Right kidney (tissue), 1 donor: ENCODE data around the gene ARFGEF2.
"Not testable (repeated sequence)": the region's sequence is repeated elsewhere in the genome, so short reads cannot be mapped to it uniquely, and the experiment has no call there.

Experiments used
- DNase-seq: peaks from one replicate; pipeline ENCODE4 v3.0.0-alpha.2; 2016

The ARFGEF2 gene

DNA sequence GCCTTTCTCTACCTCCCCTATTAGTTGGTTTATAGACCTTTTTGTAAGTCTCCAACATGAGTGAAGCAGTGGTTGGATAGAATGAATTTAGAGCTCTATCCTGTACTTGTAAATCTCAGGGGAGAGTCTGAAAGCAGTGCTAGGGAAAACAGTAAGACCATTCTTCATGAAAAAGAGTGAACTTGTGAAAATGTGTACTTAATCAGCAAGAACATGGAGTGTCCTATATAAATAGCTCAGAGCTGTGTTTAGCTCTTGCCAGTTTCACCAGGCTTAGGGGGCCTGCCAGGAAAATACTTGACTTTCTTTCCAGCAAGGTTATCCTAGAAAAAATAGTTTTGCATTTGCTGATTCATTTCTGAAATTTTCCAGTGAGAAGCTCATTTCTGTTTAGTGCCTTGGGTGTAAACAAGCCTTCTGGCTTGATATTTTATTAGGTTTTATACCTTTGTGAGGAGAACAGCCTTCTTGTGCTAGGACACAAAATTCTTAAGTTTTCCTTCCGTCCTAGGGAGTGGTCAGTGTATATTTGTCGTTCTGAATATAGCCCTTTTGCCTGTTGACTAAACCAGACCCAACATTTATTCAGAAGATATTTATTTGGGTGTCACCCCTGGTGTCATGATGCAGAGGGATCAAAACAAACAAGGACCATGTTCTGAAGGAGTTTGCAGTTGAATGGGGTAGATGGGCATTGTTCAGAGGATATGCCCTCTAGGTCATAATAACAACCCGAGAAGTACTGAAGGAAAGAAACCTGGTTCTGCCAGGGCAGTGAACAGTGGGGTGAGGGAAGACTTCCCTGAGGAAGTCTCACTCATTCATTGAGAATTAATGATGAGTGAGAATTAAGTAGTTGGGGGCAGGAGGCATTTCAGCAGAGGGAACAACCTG, 7.6 kb downstream of the ARFGEF2 start:
- DNase-seq = no peak

- no peak for DNase-seq
Measured at GRCh38 chr20:48930035-48930434, 8.5 kb downstream of the ARFGEF2 start.

DNA sequence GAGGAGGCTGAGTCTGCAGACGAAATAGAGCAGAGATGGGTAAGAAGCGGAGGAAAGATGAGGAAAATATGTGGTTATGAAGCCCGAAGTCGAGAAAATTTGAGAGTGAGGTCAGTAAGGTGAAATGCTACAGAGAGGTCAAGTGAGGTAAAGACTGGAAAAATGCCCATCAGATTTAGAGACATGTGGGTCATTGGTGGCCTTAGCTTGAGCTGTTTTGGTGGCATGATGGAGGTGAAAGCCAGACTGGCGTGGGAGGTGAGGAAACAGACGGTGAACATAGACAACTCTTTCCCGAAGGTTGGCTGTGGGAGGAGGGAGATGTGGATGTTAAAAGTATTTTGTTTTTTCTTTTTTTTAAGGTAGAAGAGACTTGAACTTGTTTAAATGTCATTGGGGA, 9.4 kb downstream of the ARFGEF2 start:
- DNase-seq = no peak

GRCh38 chr20:48931527-48932374, 10.2 kb downstream of the ARFGEF2 start:
- DNase-seq = no peak

- no peak for DNase-seq
Measured at GRCh38 chr20:48932375-48932941, 10.9 kb downstream of the ARFGEF2 start.

GRCh38 chr20:48933017-48933766, 11.7 kb downstream of the ARFGEF2 start:
- DNase-seq = no peak

GRCh38 chr20:48934273-48934877, 12.9 kb downstream of the ARFGEF2 start:
- DNase-seq = not testable (repeated sequence)

DNA sequence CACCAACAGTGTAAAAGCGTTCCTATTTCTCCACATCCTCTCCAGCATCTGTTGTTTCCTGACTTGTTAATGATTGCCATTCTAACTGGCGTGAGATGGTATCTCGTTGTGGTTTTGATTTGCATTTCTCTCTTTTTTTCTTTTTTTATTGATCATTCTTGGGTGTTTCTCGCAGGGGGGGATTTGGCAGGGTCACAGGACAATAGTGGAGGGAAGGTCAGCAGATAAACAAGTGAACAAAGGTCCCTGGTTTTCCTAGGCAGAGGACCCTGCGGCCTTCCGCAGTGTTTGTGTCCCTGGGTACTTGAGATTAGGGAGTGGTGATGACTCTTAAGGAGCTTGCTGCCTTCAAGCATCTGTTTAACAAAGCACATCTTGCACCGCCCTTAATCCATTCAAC, 13.5 kb downstream of the ARFGEF2 start:
- not testable (repeated sequence) for DNase-seq

GRCh38 chr20:48936178-48936577, 14.7 kb downstream of the ARFGEF2 start:
- DNase-seq = not testable (repeated sequence)

DNA sequence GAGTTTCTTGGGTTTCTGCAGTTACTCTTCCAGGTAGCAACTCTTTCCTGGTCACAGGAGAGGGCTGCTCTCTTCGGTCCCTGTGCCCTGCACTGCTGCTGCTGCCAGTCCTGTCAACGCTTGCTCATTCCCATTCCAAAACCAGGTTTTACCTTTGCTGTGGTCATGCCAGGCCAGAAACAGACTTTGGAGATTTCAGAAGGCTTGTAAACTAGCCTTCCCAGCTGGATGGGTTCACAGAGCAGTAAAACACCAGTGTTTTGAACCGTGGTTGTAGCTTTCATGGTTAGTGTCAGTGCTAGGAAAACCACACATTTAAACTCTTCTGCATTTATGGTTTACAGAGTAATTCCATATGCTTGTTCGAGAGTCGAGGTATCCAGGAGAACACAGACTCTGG, 16.2 kb downstream of the ARFGEF2 start:
- no peak for DNase-seq

- DNase-seq = no peak
Measured at GRCh38 chr20:48938670-48939069, 17.2 kb downstream of the ARFGEF2 start.

DNA sequence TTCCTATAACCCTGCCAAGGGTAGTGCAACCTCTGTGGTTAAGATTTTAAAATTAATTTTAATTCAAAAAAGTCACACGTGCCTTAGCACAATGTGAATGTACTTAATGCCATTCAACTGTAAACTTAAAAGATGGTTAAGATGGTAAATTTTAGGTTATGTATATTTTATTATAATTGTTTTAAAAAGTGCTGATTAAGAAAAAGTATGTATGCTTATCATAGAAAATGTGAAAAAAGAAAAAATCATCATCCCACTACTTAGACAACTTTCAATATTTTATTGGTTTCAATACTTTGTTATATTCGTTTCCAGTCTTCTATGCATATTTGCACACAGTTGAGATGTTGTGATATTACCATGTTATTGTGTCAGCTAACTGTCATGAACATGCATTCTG, 18.7 kb downstream of the ARFGEF2 start:
- no peak for DNase-seq

- no peak for DNase-seq
Measured at GRCh38 chr20:48941467-48941866, 20.0 kb downstream of the ARFGEF2 start.

DNA sequence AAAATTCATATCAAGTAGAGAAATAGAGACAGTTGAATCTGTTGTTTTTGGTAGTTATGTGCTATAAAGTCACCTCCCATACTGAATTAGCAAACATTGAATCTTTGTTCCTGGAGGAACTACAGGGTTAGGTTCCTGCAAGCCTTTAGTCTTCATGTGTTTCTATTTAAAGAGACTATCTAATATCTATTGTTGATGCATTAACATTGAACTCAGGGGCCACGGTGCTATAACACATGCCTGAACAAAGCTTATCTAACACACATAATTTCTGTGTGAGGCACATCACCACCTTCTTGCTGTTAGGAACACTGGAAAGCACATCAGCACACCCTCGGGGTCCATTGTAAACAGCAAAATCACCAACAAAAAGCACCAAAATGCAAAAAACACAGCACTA, 21.2 kb downstream of the ARFGEF2 start:
- DNase-seq = no peak

- DNase-seq = no peak
Measured at GRCh38 chr20:48944663-48945297, 23.3 kb downstream of the ARFGEF2 start.

DNA sequence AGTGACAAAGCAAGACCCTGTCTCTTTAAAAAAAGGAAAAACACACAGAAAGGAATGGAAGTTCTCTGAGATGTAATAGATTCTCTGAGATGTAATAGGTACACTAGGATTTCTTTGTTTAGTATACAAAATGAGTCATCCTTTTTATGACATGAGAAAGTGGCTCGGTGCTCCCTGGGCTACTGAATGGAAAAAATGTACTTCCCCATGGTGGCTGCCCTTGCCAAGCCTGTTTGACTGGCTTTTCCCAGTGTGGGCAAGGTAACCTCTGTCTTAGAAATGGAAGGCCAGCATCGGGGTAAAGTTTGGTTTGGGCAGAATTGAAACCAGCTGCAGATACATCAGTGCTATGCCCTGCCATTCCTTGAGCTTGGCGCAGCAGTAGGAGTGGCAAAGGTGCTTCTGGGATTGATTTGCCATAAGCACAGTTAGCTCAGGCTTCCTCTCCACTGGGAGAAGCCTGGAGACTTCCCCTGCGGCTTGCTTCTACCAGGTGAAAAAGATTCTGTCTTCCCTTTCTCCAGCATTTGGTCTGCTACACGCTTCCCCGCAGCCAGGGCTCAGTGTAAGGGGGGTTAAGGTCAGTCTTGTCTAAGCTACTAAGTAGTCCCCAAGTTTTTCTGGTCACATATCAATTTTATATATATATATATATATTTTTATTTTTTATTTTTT, 24.5 kb downstream of the ARFGEF2 start:
- no peak for DNase-seq

GRCh38 chr20:48948612-48949011, 27.1 kb downstream of the ARFGEF2 start:
- DNase-seq = no peak

- no peak for DNase-seq
Measured at GRCh38 chr20:48949304-48950170, 28.0 kb downstream of the ARFGEF2 start.

DNA sequence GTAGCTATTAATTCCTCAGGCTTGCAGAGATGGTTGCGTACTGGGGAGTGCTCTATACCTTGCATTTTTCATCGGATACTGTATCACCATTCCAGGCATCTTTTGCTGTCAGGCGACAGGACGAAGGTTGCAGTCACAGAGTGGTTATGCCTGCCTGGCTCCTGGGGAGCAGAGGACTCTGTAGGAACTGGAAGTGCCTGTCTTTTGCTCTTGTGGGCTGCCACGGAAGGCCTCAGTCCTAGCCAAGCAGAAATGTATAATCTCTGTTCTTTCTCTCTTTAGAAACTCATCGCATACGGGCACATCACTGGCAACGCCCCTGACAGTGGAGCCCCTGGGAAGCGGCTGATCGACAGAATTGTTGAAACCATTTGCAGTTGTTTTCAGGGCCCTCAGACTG, 29.5 kb downstream of the ARFGEF2 start:
- no peak for DNase-seq

- DNase-seq = no peak
Measured at GRCh38 chr20:48951646-48952045, 30.1 kb downstream of the ARFGEF2 start.
